HG02852 (cell line): Measurements from ENCODE around the gene YIF1A.

Source experiments
- ATAC-seq: cut with Tn5 transposase; IDR thresholded peaks from one replicate; pipeline ENCODE4 v1.9.1; 2021; ENCODE audit warnings: mild to moderate bottlenecking, moderate library complexity; ENCODE audit not compliant: unreplicated experiment

Gene YIF1A

GRCh38 chr11:66248903-66249302 lies 40.0 kb downstream of the YIF1A start:
- no peak for ATAC-seq

- no peak for ATAC-seq
Observed at GRCh38 chr11:66247801-66248200, 41.1 kb downstream of the YIF1A start.

- no peak for ATAC-seq
Observed at GRCh38 chr11:66247295-66247694, 41.6 kb downstream of the YIF1A start.

- no peak for ATAC-seq
Observed at GRCh38 chr11:66243782-66244535, 45.0 kb downstream of the YIF1A start.

GRCh38 chr11:66242095-66242765 lies 46.7 kb downstream of the YIF1A start:
- ATAC-seq = no peak

GRCh38 chr11:66240781-66241136 lies 48.2 kb downstream of the YIF1A start:
- ATAC-seq = no peak

- no peak for ATAC-seq
Observed at GRCh38 chr11:66239998-66240780, 48.8 kb downstream of the YIF1A start.

- ATAC-seq = no peak
Observed at GRCh38 chr11:66239511-66239910, 49.4 kb downstream of the YIF1A start.

- no peak for ATAC-seq
Observed at GRCh38 chr11:66238786-66239413, 50.0 kb downstream of the YIF1A start.

- no peak for ATAC-seq
Observed at GRCh38 chr11:66237867-66238266, 51.1 kb downstream of the YIF1A start.

GRCh38 chr11:66235141-66235540 lies 53.8 kb downstream of the YIF1A start:
- no peak for ATAC-seq
